Fibroblast of lung (primary cell): ENCODE measurements around the gene ZNF277.

Source experiments
- CTCF ChIP-seq, 2 donors: IDR thresholded peaks in 1 of 2; conservative IDR thresholded peaks in 1 of 2; 1 replicate in 1 of 2; 2 replicates in 1 of 2; pipeline ENCODE4 v1.5.1; 2011 to 2012; ENCODE audit warnings: low read length in 2 of 2, control low read depth in 1 of 2, inconsistent platforms in 1 of 2, low read depth in 1 of 2, mild to moderate bottlenecking in 1 of 2
- EZH2 ChIP-seq: IDR thresholded peaks from 2 replicates; pipeline ENCODE4 v1.5.1; 2012; ENCODE audit warnings: low read length, control low read depth, mild to moderate bottlenecking; ENCODE audit errors: missing control alignments

- TF ChIP-seq CTCF (conservative IDR thresholded peaks at IDR 0.05 in 1 of 2, IDR thresholded peaks at IDR 0.05 in 1 of 2; ENCODE audit: low read depth in 1 of 2, low read length in 2 of 2) (no peak), EZH2 (no peak)
Observed at GRCh38 chr7:112360681-112361080, 154.2 kb downstream of the ZNF277 start.
